ENCODE measurements around the gene AKAP11.

AKAP11 gene

DNA sequence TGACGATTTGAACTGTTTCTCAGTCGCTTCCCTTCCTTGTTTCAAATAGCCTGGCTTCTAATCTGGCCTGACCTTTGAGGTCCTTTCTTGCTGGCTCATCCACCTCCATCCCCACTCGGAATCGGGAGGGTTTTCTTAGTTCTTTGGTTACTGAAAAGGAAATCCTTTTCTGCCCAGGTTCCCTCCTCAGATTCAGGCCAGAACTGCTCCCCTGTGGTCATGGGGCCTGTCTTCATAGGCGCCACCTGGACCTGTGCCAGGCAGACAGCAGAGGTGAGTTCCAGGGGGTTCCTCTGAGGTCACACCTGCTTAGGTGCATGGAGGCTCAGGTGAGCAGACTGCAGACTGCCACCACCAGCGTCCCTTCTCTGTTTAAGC is 62.4 kb downstream of the AKAP11 start:
- peak in 1 of 6 experiments; percentile 19 for DNase-seq

DNA sequence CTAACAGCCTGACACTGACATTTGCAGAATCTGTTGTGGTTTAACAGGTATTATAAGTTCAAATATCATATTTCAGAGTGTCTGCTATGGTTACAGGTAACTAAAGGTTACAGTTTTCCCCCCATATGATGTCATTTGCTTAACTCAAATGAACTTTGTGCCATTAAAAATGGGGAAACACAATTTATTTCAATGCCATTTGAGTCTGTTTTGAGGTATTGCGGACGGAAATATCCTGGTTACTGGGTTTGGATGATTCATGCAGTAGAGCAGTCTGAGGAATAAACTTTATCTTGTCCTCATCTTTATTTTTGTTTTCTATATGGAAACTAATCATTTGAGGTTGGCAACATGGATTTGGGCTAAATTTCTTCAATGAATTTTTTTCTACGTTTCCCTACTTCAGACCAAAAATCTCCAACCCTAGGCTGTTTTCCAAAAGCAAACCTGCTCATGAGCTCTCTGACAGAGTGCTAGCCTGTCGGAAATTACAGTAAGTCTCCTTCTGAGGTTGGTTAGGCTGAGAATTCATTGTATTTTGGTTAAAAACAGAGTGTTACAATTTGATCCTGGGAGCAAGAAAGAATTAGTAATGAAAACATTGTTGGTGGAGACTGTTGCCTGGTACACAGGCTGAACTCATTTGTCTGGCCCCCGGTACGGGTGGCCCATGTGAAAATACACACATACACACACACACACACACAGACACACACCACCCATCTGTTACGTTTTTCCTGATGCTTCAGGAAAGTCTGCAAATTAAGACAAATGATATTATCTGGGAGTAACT is 66.1 kb downstream of the AKAP11 start:
- DNase-seq = no peak

DNA sequence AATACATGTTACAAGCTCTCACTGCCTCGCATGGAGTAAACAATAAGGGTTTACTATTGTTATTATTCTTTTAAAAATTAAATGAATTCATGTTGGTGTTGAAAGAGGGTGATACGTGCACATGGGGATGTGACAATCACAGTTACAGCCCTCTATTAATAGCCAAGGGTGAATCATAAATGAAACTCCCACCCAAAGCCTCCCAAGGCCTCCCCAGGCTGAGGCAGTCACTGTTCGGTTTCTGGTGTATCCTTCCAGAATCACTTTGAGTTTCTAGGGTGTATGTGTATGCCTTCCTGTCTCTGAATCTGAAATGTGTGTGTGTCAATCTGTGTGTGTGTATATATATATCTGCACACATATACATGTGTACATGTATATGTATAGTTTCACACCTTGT is 73.4 kb downstream of the AKAP11 start:
- DNase-seq = no peak

DNA sequence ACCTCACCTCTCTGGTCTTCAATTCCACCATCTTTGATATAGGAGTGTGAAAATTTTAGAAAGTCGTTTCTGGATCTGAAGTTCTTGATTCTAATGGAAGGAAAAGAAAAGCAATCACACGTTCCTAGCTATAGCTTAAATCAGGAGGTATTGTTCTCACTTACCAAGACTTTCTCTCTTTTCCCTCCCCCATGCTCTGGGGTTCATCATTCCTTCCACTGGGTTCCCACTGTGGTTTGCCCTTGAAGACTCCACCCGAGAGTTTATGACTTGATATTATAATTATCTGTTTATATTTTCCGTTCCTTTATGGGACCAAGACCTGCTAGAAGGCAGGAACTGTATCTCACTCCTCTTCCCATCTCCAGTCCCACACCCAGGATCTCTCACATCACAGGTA is 76.6 kb downstream of the AKAP11 start:
- DNase-seq = no peak

DNA sequence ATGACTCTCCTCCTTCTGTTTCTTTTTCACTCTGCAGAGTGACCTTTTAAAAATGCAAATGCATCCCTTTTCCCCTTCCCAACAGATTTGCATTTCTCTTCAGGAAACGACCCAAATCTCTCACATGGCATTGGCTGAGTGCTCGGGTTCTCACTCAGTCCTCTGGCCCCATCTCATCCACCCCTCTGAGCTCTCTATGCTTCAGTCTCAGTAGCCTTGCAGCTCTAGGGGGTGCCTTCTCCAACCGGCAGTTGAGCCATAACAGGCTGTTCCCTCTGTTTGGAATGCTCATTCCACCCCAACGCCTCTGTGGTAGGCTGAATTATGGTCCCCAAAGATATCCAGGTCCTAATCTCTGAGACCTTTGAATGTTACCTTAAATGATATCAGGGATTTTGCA is 78.2 kb downstream of the AKAP11 start:
- no peak for DNase-seq

DNA sequence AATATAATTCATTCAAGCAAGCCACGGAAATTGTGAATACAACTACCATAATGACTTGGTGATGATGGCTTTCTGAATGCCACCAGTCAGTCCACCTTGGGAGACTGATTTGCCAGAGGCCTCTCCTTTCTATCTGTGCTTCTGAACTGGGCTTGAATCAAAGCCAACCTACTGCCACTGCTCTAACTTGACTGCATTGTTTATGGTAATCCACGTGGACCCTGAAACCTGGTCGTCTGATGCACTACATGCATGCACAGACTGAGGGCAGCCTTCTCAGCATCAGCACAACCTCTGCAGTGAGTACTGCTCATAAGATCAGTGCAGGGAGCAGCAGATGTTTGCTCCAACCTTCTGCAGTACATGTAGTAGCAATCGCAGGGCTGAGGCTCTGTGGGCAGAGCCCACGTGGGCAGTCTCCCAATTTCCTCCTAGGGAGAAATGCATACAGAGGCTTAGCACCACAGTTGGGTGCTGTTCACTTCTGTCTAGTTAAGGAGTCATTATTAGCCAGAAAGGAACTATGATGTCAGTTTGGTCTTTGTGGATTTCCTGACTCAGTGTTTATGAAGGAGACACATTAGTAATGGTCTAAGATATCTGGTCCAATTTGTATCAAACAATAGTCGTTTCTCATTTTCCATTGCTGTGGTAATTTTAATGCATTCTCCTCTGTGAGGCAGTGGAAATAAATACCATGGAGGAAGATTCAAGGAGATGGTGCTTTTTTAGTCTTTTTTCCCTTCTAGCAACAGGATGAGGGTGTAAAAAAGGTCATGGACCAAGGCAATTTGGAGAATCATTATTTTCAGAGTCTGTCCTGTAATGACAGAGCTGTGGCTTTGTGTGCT is 82.5 kb downstream of the AKAP11 start:
- peak in 3 of 6 experiments; percentile 4 to 14 (median 7) for DNase-seq

DNA sequence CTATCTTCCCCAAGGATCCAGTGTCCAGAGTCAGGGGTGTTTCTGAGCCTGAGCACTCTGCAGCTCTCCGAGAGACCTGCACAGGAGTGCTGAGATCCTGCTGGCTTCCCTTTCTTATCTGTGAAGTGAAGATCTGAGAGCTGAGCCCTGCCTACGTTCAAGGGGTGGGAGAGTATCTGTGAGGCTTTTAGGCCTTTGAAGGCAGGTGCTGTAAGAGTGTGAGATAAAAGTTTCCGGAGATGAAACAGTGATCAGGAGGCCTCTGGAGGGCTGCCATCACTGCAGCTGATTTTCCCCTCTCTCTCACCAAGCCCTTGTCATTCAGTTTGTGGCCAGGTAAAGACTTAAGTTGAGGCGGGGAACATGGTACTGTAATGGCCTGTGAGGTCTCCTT is 83.1 kb downstream of the AKAP11 start:
- peak; percentile 15 to 83 (median 64) for DNase-seq

DNA sequence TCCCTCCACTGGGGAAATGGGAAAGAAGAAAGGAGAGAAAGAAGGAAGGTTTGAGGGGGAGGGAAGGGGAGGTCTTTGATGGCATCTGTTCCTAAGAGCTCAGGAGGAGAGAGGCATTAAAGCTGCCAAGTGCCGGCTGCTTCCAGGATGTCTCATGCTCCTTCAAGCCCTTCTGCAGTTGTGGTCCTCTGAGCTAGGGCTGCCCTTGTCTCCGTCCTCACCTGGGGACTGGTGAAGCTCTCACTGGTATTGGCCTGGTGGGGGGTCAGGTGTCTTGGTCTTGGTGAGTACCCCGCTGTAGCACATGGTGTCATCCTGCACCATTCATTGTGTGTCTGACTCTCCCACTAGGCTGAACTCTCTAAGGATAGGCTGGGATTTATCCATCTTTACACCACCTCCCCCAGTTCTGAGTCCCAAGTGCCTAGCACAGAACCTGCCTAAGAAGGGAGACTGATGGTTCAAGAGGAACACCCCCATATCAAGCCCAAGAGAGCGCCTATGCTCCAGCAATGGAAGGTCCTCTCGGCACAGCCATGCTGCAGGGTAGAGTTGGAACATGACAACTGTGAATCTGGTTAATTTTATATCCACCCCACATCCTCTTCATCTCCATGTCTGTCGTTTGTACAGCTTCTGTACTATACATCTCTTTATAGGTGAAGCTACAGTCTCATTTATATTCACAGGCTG is 83.7 kb downstream of the AKAP11 start:
- no peak for DNase-seq

DNA sequence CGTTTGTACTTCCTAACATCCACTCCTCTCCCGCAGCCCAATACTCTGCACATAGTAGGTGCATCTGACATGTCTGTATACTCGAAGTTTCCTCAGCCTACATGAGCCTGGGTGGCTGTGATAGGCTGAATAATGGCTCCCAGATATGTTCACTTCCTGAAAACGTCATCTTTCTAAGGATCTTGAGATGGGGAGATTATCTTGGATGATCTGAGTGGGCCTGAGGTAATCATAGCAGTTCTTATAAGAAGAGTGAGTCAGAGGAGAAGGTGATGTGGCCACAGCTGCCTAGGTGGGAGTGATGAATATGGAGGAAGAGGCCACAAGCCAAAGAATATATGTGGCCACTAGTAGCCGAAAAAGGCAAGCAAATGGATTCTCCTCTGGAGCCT is 84.2 kb downstream of the AKAP11 start:
- no peak for DNase-seq

DNA sequence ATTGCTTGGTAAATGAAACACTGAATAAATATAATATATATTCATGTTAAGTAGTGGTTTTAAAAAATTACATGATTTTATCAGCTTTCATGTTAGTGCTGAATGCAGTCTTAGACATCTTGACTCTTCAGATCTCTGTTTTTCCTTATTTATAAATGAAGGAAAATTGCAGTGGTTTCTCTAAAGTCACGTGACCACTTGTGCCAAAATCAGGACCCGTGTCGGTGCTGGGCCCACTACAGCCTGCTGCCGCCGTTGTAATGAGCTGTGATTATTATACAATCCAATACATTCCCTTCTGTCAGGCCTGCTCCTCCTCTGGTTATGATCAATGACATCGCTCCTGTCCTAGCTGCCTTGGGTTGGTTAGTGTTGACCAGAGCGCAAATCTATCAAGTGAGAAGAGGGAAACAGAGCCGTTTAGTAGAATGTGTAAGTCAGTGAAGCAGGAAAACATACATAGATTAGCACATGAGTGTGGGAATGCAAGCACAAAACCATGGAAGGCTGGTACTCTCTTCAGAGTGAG is 88.2 kb downstream of the AKAP11 start:
- no peak for DNase-seq

DNA sequence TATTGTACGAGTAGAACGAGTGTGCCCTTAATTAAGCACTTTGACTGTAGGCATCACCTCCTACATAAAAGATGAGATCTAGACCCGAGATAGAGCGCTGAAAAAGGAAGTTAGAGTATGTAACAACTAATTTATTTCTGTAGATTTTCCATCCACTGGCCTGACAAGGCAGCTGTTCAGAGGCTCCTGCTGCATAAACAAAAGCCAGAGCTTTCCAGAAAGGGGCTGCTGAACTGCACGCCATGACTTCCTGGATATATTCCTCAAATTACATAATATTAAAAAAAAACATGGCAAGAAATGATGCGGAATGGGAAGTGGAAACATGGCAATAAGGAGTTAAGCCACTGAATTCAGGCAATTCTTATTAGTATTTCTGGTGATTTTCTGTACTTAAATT is 89.7 kb downstream of the AKAP11 start:
- DNase-seq = no peak

DNA sequence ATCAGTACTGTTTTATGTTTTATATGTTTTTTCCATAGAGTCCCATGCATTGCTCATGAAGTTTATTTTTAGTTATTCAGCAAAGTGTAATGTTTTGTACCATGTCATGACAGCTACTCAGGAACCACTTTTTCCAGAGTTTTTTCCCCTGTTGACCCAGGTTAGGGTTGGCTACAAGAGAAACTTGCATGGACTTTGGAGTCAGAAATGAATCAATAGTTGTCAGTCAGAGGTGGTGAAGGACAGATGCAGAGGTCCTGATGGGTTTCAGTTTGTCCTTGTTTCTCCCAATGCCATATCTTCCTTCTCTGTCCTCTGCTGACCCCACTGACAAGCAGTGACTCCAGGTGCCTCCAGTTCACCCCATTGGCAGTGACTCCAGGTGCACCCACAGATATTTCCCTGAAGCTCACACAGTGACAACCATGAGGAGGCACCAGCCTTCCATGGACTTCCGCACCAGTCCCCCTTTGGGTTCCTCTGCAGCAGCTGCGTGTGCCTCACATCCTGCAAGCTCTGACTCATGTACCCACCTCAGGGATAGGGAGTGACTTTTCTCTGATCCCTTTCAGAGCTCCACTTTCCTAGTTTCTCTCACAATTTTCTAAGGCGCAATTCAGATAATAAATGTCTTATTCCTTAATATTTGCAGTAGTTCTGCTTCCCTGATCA is 92.1 kb downstream of the AKAP11 start:
- no peak for DNase-seq

DNA sequence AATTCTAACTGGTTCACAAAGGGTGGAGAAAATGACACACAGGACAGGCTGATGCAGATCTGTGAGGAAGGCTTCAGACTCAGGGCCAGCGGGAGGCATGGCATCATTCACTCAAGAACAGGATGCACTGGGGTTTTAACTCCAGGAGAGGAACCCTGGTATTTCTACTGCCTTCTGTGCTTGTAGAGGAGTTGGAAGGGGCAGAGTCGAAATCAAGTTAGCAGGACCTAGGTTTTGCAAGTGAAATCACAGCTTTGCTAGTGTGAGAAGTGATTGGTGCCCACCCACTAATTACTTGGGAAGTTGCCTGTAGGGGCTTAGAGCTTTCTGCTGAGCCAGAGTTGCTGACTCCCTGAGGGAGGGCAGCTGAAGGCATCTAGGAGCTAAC is 92.7 kb downstream of the AKAP11 start:
- DNase-seq = no peak

DNA sequence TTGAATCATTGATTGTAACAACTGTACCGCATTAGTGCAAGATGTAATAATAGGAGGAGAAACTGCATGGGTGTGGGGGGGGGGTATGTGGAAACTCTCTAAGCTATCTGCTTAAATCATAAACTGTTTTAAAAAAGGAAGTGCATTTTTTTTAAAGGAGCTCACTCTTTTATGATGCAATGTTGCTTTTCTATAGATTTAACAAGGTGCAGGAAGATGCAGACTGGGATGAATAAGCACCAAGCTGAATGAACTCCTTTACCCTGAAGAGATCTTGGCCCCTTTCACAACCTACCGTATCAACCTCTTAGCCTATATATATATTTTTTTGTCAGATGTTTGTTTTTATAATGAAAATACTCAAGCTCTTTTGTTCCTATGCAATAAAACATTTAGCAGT is 95.9 kb downstream of the AKAP11 start:
- DNase-seq = no peak

DNA sequence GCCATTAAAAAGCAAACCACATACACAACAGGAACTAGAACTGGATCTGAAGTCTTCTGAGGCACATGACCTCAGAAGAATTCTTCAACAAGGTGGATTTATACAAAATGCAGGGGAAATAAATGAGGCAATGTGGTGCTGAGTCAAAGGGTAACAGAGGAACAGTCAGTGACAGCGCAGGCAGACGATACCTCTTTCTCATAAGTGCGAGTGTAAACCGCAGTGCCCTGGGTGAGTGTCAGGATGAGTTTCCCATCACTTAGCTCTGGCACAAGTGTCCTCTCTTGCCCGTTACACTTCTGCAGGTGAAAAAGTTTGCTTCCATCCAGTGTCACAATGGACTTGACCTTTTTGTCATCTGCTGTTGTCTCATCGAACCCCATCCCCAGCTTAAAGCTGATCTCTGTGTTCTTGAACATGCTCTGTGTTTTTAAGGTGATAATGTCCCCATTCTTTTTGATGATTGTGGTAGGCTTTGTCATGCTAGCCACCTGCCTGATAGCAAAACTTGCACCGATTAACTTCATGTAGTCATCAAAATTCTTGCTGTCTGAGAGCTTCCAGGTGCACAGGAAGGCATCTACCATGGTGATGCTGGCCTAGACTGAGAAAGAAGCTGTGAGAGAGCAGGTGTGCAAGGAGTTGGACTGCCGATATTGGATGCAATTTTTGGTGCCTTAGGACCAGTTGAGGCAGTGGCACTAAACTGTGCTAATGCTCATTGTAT is 97.3 kb downstream of the AKAP11 start:
- no peak for DNase-seq

DNA sequence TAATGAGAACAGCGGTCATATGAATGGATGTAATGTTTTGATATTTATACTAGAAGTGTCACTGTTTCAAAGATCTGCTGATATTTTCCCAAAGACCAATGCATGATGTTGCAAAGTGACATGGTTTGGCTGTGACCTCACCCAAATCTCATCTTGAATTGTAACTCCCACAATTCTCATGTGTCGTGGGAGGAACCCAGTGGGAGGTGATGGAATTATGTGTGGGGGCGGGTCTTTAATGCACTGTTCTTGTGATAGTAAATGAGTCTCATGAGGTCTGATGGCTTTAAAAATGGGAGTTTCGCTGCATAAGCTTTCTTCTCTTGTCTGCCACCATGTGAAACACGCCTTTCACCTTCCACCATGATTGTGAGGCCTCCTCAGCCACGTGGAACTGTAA is 98.3 kb downstream of the AKAP11 start:
- no peak for DNase-seq
